ENCODE data around the gene PTTG1. TPM values are rescaled to one million over a fixed set of nuclear protein-coding genes. Genes with fewer than 3 reads are reported as not detected.
"Not testable (repeated sequence)": the region's sequence is repeated elsewhere in the genome, so short reads cannot be mapped to it uniquely, and the experiment has no call there.

The PTTG1 gene
- polyA plus RNA-seq, 4 donors: 66.9 to 75.0 (median 71.7) TPM

- DNase-seq (ENCODE audit: low read depth in 4 of 4, low spot score in 3 of 4): no peak
These were observed 2.0 kb upstream of the PTTG1 start for GRCh38 chr5:160419458-160420330.

- no peak for DNase-seq (ENCODE audit: low read depth in 4 of 4, low spot score in 3 of 4)
These were observed 1.4 kb upstream of the PTTG1 start for GRCh38 chr5:160420331-160420610.

GRCh38 chr5:160423099-160423498 lies 1.4 kb downstream of the PTTG1 start:
- no peak for DNase-seq (ENCODE audit: low read depth in 4 of 4, low spot score in 3 of 4)

GRCh38 chr5:160427607-160428006 lies 6.0 kb downstream of the PTTG1 start:
- no peak for DNase-seq (ENCODE audit: low read depth in 4 of 4, low spot score in 3 of 4)

GRCh38 chr5:160432196-160432595 lies 10.5 kb downstream of the PTTG1 start:
- DNase-seq (ENCODE audit: low read depth in 4 of 4, low spot score in 3 of 4): no peak

GRCh38 chr5:160432787-160433186 lies 11.1 kb downstream of the PTTG1 start:
- DNase-seq (ENCODE audit: low read depth in 4 of 4, low spot score in 3 of 4): no peak

GRCh38 chr5:160434022-160434531 lies 12.4 kb downstream of the PTTG1 start:
- peak in 3 of 4 donors; percentile 70 to 87 (median 86) for DNase-seq (ENCODE audit: low read depth in 4 of 4, low spot score in 3 of 4)

GRCh38 chr5:160435532-160435931 lies 13.9 kb downstream of the PTTG1 start:
- no peak for DNase-seq (ENCODE audit: low read depth in 4 of 4, low spot score in 3 of 4)

GRCh38 chr5:160436017-160436416 lies 14.4 kb downstream of the PTTG1 start:
- no peak for DNase-seq (ENCODE audit: low read depth in 4 of 4, low spot score in 3 of 4)

- DNase-seq (ENCODE audit: low read depth in 4 of 4, low spot score in 3 of 4): not testable (repeated sequence)
These were observed 15.0 kb downstream of the PTTG1 start for GRCh38 chr5:160436661-160437060.

- DNase-seq (ENCODE audit: low read depth in 4 of 4, low spot score in 3 of 4): no peak
These were observed 15.6 kb downstream of the PTTG1 start for GRCh38 chr5:160437271-160437670.

GRCh38 chr5:160438316-160439204 lies 16.9 kb downstream of the PTTG1 start:
- DNase-seq (ENCODE audit: low read depth in 4 of 4, low spot score in 3 of 4): peak in 1 of 4 donors; percentile 35

GRCh38 chr5:160439205-160439600 lies 17.5 kb downstream of the PTTG1 start:
- DNase-seq (ENCODE audit: low read depth in 4 of 4, low spot score in 3 of 4): peak in 3 of 4 donors; percentile 74 to 80 (median 79)

- no peak for DNase-seq (ENCODE audit: low read depth in 4 of 4, low spot score in 3 of 4)
These were observed 19.7 kb downstream of the PTTG1 start for GRCh38 chr5:160441311-160441781.

- DNase-seq (ENCODE audit: low read depth in 4 of 4, low spot score in 3 of 4): no peak
These were observed 21.3 kb downstream of the PTTG1 start for GRCh38 chr5:160442824-160443431.

- DNase-seq (ENCODE audit: low read depth in 4 of 4, low spot score in 3 of 4): no peak
These were observed 22.8 kb downstream of the PTTG1 start for GRCh38 chr5:160444407-160444806.

- DNase-seq (ENCODE audit: low read depth in 4 of 4, low spot score in 3 of 4): no peak
These were observed 23.5 kb downstream of the PTTG1 start for GRCh38 chr5:160445132-160445531.

GRCh38 chr5:160445751-160446150 lies 24.1 kb downstream of the PTTG1 start:
- no peak for DNase-seq (ENCODE audit: low read depth in 4 of 4, low spot score in 3 of 4)

GRCh38 chr5:160448886-160449285 lies 27.2 kb downstream of the PTTG1 start:
- no peak for DNase-seq (ENCODE audit: low read depth in 4 of 4, low spot score in 3 of 4)

GRCh38 chr5:160449458-160449857 lies 27.8 kb downstream of the PTTG1 start:
- no peak for DNase-seq (ENCODE audit: low read depth in 4 of 4, low spot score in 3 of 4)
